H1 (cell line): Measurements from ENCODE around the gene TNFRSF18. TPM values are rescaled to one million over a fixed set of nuclear protein-coding genes. Genes with fewer than 3 reads are reported as not detected.

ENCODE experiments used
- CTBP2 ChIP-seq: IDR thresholded peaks from 2 replicates; pipeline ENCODE4 v1.7.0; 2011; ENCODE audit warnings: borderline replicate concordance, mild to moderate bottlenecking, moderate library complexity, mixed read lengths, low read length; ENCODE audit not compliant: insufficient read depth, insufficient read length
- KDM4A ChIP-seq: IDR thresholded peaks from one replicate; pipeline ENCODE4 v1.7.1; 2012; ENCODE audit warnings: low read depth, mild to moderate bottlenecking, moderate library complexity, low read length, inconsistent platforms; ENCODE audit not compliant: severe bottlenecking
- SRF ChIP-seq: IDR thresholded peaks from 2 replicates; pipeline ENCODE4 v1.6.1; 2011; ENCODE audit warnings: mild to moderate bottlenecking, low read depth, low read length, moderate library complexity
- polyA plus RNA-seq, 7 experiments: library from polyadenylated mRNA; depleted of rRNA in 3 of 7; stranded (reverse) in 5 of 7; unstranded in 2 of 7; fragments of >200 nt in 5 of 7; fragments of 200-250 nt in 2 of 7; gene quantifications; 1 replicate in 5 of 7; 2 replicates in 1 of 7; 4 replicates in 1 of 7; pipeline versions ENCODE4 v1.2.1 to v1.2.3, GENCODE V29; 2011 to 2013; ENCODE audit warnings: missing spikeins in 2 of 7, mixed read lengths in 2 of 7
- total RNA-seq: library from RNA; stranded (reverse); fragmentation: NEBNext Ultra II Directional; extraction: Animal tissue kit (Norgen Biotek cat#: 25700); gene quantifications from 2 replicates; pipeline ENCODE4 v1.2.1, GENCODE V29; 2021
- TF ChIP-seq, protein P1 (sequence below), 3 experiments: IDR thresholded peaks; 1 replicate in 2 of 3; 2 replicates in 1 of 3; pipeline versions ENCODE4 v1.5.1 to v1.6.1; 2011; ENCODE audit warnings: low read length in 3 of 3, mild to moderate bottlenecking in 3 of 3, inconsistent platforms in 2 of 3, low read depth in 1 of 3, moderate library complexity in 1 of 3; ENCODE audit not compliant: insufficient read depth in 1 of 3; ENCODE audit errors: control extremely low read depth in 1 of 3
- TF ChIP-seq, protein P2 (sequence below): IDR thresholded peaks from 2 replicates; pipeline ENCODE4 v1.6.1; 2012; ENCODE audit warnings: low read length, inconsistent platforms

Gene TNFRSF18
- total and polyA plus RNA-seq, 2 of the 8 experiments (the other 6 are each of a cell fraction or from before 2014, with no cell fraction given), result 1.5 to 2.5 TPM

DNA sequence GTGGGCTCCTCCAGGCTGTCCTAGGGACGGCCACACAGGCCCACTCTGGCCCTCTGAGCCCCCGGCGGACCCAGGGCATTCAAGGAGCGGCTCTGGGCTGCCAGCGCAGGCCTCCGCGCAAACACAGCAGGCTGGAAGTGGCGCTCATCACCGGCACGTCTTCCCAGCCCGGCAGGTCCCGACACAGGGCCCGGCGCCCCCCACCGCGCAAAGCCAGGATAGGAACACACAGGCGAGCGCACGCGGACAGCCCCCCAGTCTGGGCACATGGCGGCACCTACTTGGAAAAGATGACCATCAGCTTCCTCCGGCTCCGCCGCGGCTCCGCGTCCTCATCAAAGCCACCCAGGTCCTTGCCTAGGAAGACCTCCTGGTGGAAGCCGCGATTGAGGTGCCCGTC is 21.8 kb upstream of the TNFRSF18 start (continued):
- TF ChIP-seq, protein P1, sequence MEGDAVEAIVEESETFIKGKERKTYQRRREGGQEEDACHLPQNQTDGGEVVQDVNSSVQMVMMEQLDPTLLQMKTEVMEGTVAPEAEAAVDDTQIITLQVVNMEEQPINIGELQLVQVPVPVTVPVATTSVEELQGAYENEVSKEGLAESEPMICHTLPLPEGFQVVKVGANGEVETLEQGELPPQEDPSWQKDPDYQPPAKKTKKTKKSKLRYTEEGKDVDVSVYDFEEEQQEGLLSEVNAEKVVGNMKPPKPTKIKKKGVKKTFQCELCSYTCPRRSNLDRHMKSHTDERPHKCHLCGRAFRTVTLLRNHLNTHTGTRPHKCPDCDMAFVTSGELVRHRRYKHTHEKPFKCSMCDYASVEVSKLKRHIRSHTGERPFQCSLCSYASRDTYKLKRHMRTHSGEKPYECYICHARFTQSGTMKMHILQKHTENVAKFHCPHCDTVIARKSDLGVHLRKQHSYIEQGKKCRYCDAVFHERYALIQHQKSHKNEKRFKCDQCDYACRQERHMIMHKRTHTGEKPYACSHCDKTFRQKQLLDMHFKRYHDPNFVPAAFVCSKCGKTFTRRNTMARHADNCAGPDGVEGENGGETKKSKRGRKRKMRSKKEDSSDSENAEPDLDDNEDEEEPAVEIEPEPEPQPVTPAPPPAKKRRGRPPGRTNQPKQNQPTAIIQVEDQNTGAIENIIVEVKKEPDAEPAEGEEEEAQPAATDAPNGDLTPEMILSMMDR (IDR thresholded peaks at IDR 0.05; ENCODE audit: control extremely low read depth in 1 of 3, insufficient read depth in 1 of 3, low read depth in 1 of 3, low read length in 3 of 3), result no peak
- TF ChIP-seq, protein P2, sequence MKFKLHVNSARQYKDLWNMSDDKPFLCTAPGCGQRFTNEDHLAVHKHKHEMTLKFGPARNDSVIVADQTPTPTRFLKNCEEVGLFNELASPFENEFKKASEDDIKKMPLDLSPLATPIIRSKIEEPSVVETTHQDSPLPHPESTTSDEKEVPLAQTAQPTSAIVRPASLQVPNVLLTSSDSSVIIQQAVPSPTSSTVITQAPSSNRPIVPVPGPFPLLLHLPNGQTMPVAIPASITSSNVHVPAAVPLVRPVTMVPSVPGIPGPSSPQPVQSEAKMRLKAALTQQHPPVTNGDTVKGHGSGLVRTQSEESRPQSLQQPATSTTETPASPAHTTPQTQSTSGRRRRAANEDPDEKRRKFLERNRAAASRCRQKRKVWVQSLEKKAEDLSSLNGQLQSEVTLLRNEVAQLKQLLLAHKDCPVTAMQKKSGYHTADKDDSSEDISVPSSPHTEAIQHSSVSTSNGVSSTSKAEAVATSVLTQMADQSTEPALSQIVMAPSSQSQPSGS, result no peak
- no peak for TF ChIP-seq CTBP2
- TF ChIP-seq SRF, result no peak
- no peak for TF ChIP-seq KDM4A
- TF ChIP-seq, all 59 proteins: peak for 0
